ENCODE results near the gene CDK5RAP1. TPM values are rescaled to one million over a fixed set of nuclear protein-coding genes. Genes with fewer than 3 reads are reported as not detected.
A peak's percentile ranks its signal among the peaks of the same experiment; 100 is the strongest.
"Not testable (repeated sequence)": the region's sequence is repeated elsewhere in the genome, so short reads cannot be mapped to it uniquely, and the experiment has no call there.

The CDK5RAP1 gene
- total and polyA plus RNA-seq, 9 of the 15 experiments (the other 6 are each of a cell fraction or from before 2014, with no cell fraction given), result 41.6 to 127 (median 58.3) TPM

DNA sequence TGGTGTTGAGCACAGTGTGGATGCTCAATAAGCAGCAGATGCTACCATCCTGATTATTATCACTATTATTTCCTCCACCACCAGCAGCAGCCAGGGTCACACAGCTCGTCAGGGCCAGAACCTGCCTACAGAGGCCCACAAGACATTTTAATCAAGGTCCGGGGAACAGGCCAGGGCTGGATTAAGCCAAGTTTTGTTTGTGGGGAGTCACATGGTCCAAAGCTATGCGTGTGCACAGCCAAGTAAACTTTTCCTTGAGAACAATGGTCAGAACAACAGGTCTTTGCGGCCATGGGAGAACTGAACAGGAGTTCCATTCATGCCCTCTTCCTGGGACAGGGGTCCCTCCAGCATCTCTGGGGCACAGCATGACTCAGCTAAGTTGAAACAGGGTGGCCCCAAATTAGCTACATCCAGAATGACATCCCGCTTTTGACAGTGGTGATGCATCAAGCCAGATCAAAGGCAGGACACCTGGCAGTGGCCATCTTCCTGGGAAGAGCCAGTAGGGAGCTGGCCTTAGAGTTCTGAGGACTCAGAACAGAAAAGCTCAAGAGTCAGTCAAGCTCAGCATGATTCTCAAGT is 30.6 kb upstream of the CDK5RAP1 start:
- ChIA-PET CTCF (ENCODE audit: low intra/inter-chr PET ratio) (no interaction called here), POLR2A (interaction anchor here (1.3 to 1.4 kb wide), 2 partner anchors 11 to 13 kb away, joined by 4 to 7 read pairs; partner anchors contain the start of gene SNTA1)
- TF ChIP-seq NFE2 (IDR thresholded peaks at IDR 0.05; ENCODE audit: low read depth), result peak; percentile 49; the same call in 1 of the 2 replicates
- TF ChIP-seq, protein P1, sequence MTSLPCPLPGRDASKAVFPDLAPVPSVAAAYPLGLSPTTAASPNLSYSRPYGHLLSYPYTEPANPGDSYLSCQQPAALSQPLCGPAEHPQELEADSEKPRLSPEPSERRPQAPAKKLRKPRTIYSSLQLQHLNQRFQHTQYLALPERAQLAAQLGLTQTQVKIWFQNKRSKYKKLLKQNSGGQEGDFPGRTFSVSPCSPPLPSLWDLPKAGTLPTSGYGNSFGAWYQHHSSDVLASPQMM (CRISPR knock-in tag; IDR thresholded peaks at IDR 0.05), result no peak
- H3K27ac ChIP-seq (ENCODE audit: extremely low read depth, low read depth, low read length), result no peak overlapping the region
- H3K9me1 ChIP-seq (ENCODE audit: control insufficient read depth, insufficient read depth, low read length), result peaks cover 3% of the 10 kb centered on the region
- no peak overlapping the region for H3K4me3 ChIP-seq
- 71% methylated on average over 5 of the region's 5 CpGs for WGBS (ENCODE audit: insufficient coverage, low coverage, missing lambda C conversion rate)
- H3K36me3 ChIP-seq (ENCODE audit: control insufficient read depth, insufficient read depth, low read length), result peaks cover 30% of the 10 kb centered on the region
- no peak overlapping the region for H3K4me2 ChIP-seq (ENCODE audit: insufficient read depth, low read length)
- H2AFZ ChIP-seq (ENCODE audit: low read depth, low read length), result no peak overlapping the region
- H4K20me1 ChIP-seq (replicated peaks; ENCODE audit: control insufficient read depth, insufficient read depth, low read length), result no peaks in the 10 kb centered on the region
- H3K9ac ChIP-seq (ENCODE audit: insufficient read depth in 1 of 2, low read depth in 2 of 2, low read length in 2 of 2), result no peak overlapping the region
- H3K79me2 ChIP-seq (ENCODE audit: control insufficient read depth, insufficient read depth, low read length), result no peaks in the 10 kb centered on the region
- H3K27me3 ChIP-seq (ENCODE audit: control insufficient read depth in 2 of 2, insufficient read depth in 2 of 2, low read length in 2 of 2), result no peaks in the 10 kb centered on the region
- in situ Hi-C loops (cut with MboI) (no loop called here), intact Hi-C loops (cut with micrococcal nuclease) (no loop called here)
- FAIRE-seq (no peak), DNase-seq (ENCODE audit: extremely low read depth in 1 of 4, low spot score in 3 of 4) (no peak), ATAC-seq (no peak)
- BruUV-seq (replicated peaks), result no TSS peak
- no peaks in the 10 kb centered on the region; the same call in 1 of the 2 replicates for H3K9me3 ChIP-seq (replicated peaks; ENCODE audit: control insufficient read depth, insufficient read depth, low read depth, low read length)
- H3K4me1 ChIP-seq (replicated peaks in 1 of 2; ENCODE audit: control insufficient read depth in 2 of 2, insufficient read depth in 2 of 2, low read length in 2 of 2), result 0 out of 5 replicates have a peak, but pooled peaks cover 0 to 3% of the 10 kb centered on the region in 2 experiments

DNA sequence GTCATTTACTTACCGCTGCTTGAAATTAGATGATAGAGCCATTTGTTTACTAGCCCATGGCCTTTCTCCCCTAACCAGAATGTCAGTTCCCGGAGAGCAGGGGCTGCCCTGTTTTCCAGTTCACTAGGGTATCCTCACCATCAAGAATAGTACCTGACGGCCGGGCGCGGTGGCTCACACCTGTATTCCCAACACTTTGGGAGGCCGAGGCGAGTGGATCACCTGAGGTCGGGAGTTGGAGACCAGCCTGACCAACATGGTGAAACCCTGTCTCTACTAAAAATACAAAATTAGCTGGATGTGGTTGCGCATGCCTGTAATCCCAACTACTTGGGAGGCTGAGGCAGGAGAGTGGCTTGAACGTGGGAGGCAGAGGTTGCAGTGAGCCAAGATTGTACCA is 22.6 kb upstream of the CDK5RAP1 start:
- H3K9me1 ChIP-seq (ENCODE audit: control insufficient read depth, insufficient read depth, low read length); H3K27me3 ChIP-seq (ENCODE audit: control insufficient read depth in 2 of 2, insufficient read depth in 2 of 2, low read length in 2 of 2); H3K36me3 ChIP-seq (ENCODE audit: control insufficient read depth, insufficient read depth, low read length); H3K79me2 ChIP-seq (ENCODE audit: control insufficient read depth, insufficient read depth, low read length); DNase-seq (ENCODE audit: extremely low read depth in 1 of 4, low spot score in 3 of 4); FAIRE-seq; CTCF ChIA-PET (ENCODE audit: low intra/inter-chr PET ratio); intact Hi-C loops (cut with micrococcal nuclease); H3K4me3 ChIP-seq; ATAC-seq; BruUV-seq (replicated peaks); in situ Hi-C loops (cut with MboI); H3K9me3 ChIP-seq (replicated peaks; ENCODE audit: control insufficient read depth, insufficient read depth, low read depth, low read length); H4K20me1 ChIP-seq (replicated peaks; ENCODE audit: control insufficient read depth, insufficient read depth, low read length): not testable (repeated sequence)
- TF ChIP-seq, protein P2, sequence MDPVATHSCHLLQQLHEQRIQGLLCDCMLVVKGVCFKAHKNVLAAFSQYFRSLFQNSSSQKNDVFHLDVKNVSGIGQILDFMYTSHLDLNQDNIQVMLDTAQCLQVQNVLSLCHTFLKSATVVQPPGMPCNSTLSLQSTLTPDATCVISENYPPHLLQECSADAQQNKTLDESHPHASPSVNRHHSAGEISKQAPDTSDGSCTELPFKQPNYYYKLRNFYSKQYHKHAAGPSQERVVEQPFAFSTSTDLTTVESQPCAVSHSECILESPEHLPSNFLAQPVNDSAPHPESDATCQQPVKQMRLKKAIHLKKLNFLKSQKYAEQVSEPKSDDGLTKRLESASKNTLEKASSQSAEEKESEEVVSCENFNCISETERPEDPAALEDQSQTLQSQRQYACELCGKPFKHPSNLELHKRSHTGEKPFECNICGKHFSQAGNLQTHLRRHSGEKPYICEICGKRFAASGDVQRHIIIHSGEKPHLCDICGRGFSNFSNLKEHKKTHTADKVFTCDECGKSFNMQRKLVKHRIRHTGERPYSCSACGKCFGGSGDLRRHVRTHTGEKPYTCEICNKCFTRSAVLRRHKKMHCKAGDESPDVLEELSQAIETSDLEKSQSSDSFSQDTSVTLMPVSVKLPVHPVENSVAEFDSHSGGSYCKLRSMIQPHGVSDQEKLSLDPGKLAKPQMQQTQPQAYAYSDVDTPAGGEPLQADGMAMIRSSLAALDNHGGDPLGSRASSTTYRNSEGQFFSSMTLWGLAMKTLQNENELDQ (CRISPR knock-in tag; IDR thresholded peaks at IDR 0.05; ENCODE audit: borderline replicate concordance), result 0 out of 2 replicates have a peak, but pooled peaks have one; percentile 26
- Histone ChIP-seq H3K27ac (ENCODE audit: extremely low read depth, low read depth, low read length) (peak overlapping the region; percentile 87), H2AFZ (ENCODE audit: low read depth, low read length) (peak overlapping the region; percentile 63), H3K4me1 (replicated peaks in 1 of 2; ENCODE audit: control insufficient read depth in 2 of 2, insufficient read depth in 2 of 2, low read length in 2 of 2) (peaks cover 29 to 30% of the 10 kb centered on the region in 2 experiments), H3K9ac (ENCODE audit: insufficient read depth in 1 of 2, low read depth in 2 of 2, low read length in 2 of 2) (peak overlapping the region; percentile 15 to 64; a peak in 3 of 4 replicates), H3K4me2 (ENCODE audit: insufficient read depth, low read length) (peak overlapping the region; percentile 59)
- 87% methylated on average over 10 of the region's 11 CpGs for WGBS (ENCODE audit: insufficient coverage, low coverage, missing lambda C conversion rate)
- POLR2A ChIA-PET, result interaction anchor here (1.1 kb wide), 1 partner anchor 21 kb away, joined by 3 read pairs; no protein-coding TSS in a partner anchor
